ENCODE data around the gene EIF4B. TPM values are rescaled to one million over a fixed set of nuclear protein-coding genes. Genes with fewer than 3 reads are reported as not detected.

EIF4B gene
- total RNA-seq, 1 donor: 849 TPM

- DNase-seq (ENCODE audit: low read depth): no peak
- TF ChIP-seq CTCF (IDR thresholded peaks at IDR 0.05; ENCODE audit: insufficient read depth, low read depth, low read length): no peak
- peak overlapping the region; percentile 89 for H3K4me3 ChIP-seq (ENCODE audit: low read depth, low read length)
These were observed 44.3 kb downstream of the EIF4B start for GRCh38 chr12:53050426-53051057.

DNA sequence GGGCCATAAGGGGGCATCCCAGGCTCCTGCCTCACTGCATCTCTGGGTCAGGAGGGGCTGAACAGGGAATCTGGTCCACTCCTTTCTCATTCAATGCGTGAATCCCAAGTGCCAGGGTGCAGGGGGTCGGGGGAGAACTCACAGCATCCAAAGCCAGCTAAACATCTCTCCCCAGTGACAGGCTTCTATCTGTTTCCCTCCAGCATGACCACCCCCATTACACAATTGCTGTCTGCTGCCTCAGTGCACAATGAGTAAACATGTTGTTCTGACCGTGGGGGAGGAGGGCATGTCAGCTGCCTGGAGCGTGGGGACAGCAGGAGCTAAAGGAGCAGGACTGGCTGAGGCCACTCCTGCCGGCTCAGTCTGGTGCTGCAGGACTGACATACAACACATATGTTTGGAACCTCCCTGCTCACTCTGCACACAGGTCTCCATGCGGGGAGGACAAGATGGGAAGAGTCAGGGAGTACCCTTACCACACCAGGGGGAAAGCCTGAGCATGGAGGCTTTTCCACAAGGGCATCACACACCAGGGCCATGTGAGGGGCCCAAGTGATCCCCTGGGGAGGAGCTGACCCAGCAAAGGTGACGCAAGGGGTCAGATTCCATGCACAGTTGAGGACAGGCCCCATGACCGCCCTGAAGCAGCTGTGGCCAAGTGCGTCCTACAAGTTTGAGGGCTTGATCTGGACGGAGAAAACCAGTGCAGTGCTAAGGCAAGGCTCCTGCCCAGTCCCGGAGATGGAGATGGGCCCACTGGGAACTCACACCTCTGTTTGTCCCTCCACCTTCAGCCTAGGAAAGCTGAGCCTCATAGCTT lies 45.0 kb downstream of the EIF4B start:
- H3K4me3 ChIP-seq (ENCODE audit: low read depth, low read length): peak overlapping the region; percentile 89
- DNase-seq (ENCODE audit: low read depth): peak; percentile 91
- TF ChIP-seq CTCF (IDR thresholded peaks at IDR 0.05; ENCODE audit: insufficient read depth, low read depth, low read length): peak; percentile 40

- H3K4me3 ChIP-seq (ENCODE audit: low read depth, low read length): peak overlapping the region; percentile 89
- no peak for TF ChIP-seq CTCF (IDR thresholded peaks at IDR 0.05; ENCODE audit: insufficient read depth, low read depth, low read length)
- no peak for DNase-seq (ENCODE audit: low read depth)
These were observed 45.7 kb downstream of the EIF4B start for GRCh38 chr12:53051881-53052412.

GRCh38 chr12:53052419-53053217 lies 46.4 kb downstream of the EIF4B start:
- TF ChIP-seq CTCF (IDR thresholded peaks at IDR 0.05; ENCODE audit: insufficient read depth, low read depth, low read length): no peak
- peak; percentile 86 for DNase-seq (ENCODE audit: low read depth)
- peak overlapping the region; percentile 89 for H3K4me3 ChIP-seq (ENCODE audit: low read depth, low read length)

- TF ChIP-seq CTCF (IDR thresholded peaks at IDR 0.05; ENCODE audit: insufficient read depth, low read depth, low read length): peak; percentile 76
- DNase-seq (ENCODE audit: low read depth): no peak
- H3K4me3 ChIP-seq (ENCODE audit: low read depth, low read length): peak overlapping the region; percentile 44
These were observed 47.2 kb downstream of the EIF4B start for GRCh38 chr12:53053218-53054111.

Data from fibroblast of villous mesenchyme (primary cell).